HG02840 (cell line): ENCODE measurements around the gene HYKK.

Experiments
- ATAC-seq: cut with Tn5 transposase; IDR thresholded peaks from one replicate; pipeline ENCODE4 v1.9.1; 2021; ENCODE audit warnings: mild to moderate bottlenecking, moderate library complexity, moderate number of reproducible peaks; ENCODE audit not compliant: unreplicated experiment, low FRiP score

The HYKK gene

DNA sequence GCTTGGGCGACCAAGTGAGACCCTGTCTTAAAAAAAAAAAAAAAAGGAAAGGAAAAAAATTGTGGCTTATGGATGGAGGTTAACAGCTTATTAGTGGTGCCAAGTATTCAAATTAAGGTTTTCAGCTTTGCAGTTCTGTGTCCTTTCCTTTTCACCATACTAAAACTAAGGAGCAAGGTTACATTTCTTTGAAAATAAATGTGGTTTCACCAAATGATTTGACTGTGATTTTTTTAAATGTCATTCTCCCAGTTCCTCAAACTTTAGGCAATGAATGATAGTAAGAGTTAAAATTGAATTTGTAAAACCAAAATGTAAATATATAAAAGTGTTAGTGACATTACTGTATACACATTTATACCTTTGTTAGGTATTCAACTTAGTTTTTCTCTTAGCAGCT, 67.6 kb downstream of the HYKK start:
- ATAC-seq: no peak
